GM13977 (cell line): Measurements from ENCODE around the gene KRT9.
"Not testable (repeated sequence)": the region's sequence is repeated elsewhere in the genome, so short reads cannot be mapped to it uniquely, and the experiment has no call there.

Experiments used
- DNase-seq: peaks from one replicate; pipeline ENCODE4 v3.0.0; 2012; ENCODE audit warnings: low spot score
- CTCF ChIP-seq: IDR thresholded peaks from 2 replicates; pipeline ENCODE4 v1.5.1; 2012; ENCODE audit warnings: mild to moderate bottlenecking, control low read depth; ENCODE audit not compliant: insufficient read depth; ENCODE audit errors: extremely low read depth, missing control alignments
- in situ Hi-C: fragments of 300-500 bp; cut with MboI; formaldehyde crosslinking; loops from one replicate; pipeline ENCODE4 v1.12.0; 2022; ENCODE audit warnings: low sequenced_read_pairs, low pct_unique_long_range_greater_than_20kb, mixed read lengths, inconsistent platforms; ENCODE audit not compliant: unreplicated experiment

The KRT9 gene

DNA sequence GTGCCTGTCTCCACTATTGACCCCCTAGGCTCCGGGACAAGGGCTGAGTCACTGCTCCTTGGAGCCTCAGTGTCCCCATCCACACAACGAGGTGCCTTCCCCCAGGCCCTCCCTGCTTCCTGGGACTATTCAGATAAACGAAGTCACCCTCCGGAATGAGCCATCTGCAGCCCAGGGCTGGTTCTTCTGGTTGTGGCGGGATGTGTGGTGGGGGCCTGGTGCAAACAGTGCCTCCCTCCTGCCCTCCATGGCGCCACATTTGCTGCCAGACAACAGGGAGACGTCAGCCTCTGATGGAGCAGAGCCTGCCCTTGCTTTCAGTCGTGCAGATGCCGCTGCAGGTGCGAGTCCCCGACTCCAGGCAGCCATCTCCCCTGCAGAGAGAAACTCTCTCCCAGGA is 45.8 kb upstream of the KRT9 start:
- in situ Hi-C loops = no loop called here

GRCh38 chr17:41617136-41617535 is 45.3 kb upstream of the KRT9 start:
- no peak for TF ChIP-seq CTCF
- in situ Hi-C loops = no loop called here
- no peak for DNase-seq

More for the DNA sequence above, 45.8 kb upstream of the KRT9 start:
- TF ChIP-seq CTCF = no peak
- no peak for DNase-seq

- DNase-seq, in situ Hi-C loops: not testable (repeated sequence)
Observed at GRCh38 chr17:41616486-41616885, 44.6 kb upstream of the KRT9 start.

DNA sequence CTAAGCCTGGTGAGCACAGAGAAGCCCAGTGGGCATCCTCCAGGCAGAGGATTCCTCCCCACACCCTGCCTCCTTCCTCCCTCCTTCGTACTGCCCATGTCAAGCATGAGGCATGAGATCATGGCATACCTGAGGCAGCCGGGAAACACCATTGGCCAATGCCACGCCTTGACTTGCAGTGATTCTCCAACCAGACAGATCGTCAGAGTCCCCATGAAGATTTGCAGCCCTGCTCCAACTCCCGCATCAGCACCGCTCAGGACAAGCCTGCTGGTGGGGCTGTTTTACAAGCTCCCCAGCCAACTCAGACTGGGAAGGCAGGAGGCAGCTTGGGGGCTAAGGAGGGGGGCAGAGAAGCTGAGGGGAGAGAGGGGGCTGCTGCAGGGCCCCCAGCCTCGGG is 43.6 kb upstream of the KRT9 start:
- TF ChIP-seq CTCF = no peak
- no peak for DNase-seq
- in situ Hi-C loops = no loop called here

DNA sequence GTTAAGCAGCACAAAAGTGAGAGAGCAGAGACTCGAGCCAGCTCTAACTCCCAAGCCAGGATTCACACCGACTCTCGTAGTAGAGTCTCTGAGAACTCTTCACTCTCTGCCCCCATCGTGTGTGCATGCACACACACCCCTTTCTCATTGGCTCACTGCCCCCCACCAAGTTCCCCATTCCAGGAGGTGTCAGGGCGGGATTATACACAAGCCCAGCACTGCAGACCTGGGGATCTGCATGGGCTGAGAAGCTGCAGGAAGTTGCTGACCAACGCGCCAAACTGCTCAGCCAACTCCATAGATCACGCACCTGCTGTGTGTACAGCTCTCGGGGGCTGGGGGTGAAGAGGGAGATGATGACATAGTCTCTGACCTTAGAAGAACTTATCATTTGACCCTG is 42.9 kb upstream of the KRT9 start:
- DNase-seq, in situ Hi-C loops: not testable (repeated sequence)

GRCh38 chr17:41614098-41614497 is 42.2 kb upstream of the KRT9 start:
- no peak for DNase-seq
- no peak for TF ChIP-seq CTCF
- in situ Hi-C loops = no loop called here

DNA sequence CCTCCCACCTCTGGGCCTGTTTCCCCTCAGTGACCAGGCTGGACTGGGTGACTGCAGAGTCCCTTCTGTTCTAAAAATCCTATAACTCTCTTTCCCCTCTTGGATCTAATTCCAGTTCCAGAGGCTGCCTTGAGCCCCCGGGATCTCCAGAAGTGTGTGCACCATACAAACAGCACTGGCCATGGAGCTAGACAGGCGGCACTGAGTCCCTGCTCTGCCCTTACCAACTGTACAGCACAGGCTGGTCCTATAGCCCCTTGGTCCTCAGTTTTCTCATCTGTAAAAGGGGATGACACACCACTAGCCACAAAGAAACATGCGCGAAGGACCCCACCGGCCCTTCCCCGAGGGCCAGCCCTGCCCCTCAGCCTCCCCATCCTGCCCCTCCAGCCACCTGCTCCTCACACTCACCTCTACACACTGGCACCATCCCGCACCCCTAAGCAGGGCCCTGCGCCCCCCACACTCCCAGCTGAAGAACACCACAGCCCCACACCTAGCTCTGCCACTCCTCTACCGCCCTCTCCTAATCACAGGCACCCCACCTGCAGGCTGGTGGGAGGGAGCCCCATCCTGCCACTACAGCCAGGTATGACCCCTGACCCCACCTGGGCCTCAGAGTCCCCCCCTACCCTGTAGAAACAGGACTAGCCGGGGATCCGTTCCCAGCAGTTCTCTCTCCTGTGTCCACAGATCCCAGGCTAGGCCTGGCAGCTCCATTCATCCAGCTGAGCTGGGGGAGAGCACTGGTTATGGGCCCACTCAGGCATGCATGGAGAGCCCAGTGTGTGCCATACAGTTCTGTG is 41.6 kb upstream of the KRT9 start:
- in situ Hi-C loops = no loop called here
- no peak for TF ChIP-seq CTCF
- DNase-seq = no peak

- DNase-seq, in situ Hi-C loops: not testable (repeated sequence)
Observed at GRCh38 chr17:41612376-41613160, 40.7 kb upstream of the KRT9 start, which contains the start of gene KRT16. Gene KRT16, minus strand, starts transcription at chr17:41612767. Its CDS starts 79 bp downstream, at chr17:41612688.
